Muscle layer of duodenum (tissue), 2 donors: Measurements from ENCODE around the gene PACS2.
"Not testable (repeated sequence)": the region's sequence is repeated elsewhere in the genome, so short reads cannot be mapped to it uniquely, and the experiment has no call there.

Experiments used
- H3K27ac ChIP-seq: one replicate; pipeline ENCODE4 v1.7.0; 2013; ENCODE audit warnings: mild to moderate bottlenecking, low read length
- H3K27me3 ChIP-seq: one replicate; pipeline ENCODE4 v1.7.0; 2013; ENCODE audit warnings: low read depth, mild to moderate bottlenecking, control low read depth, low read length
- H3K36me3 ChIP-seq, 2 donors: one replicate each; pipeline ENCODE4 v1.7.0; 2013; ENCODE audit warnings: low read length in 2 of 2, control low read depth in 1 of 2, mild to moderate bottlenecking in 1 of 2; ENCODE audit not compliant: insufficient read depth in 2 of 2, control insufficient read depth in 1 of 2
- H3K4me1 ChIP-seq, 2 donors: one replicate each; pipeline ENCODE4 v1.7.0; 2013; ENCODE audit warnings: low read length in 2 of 2, mild to moderate bottlenecking in 2 of 2, control low read depth in 1 of 2, moderate library complexity in 1 of 2; ENCODE audit not compliant: insufficient read depth in 2 of 2, control insufficient read depth in 1 of 2
- H3K4me3 ChIP-seq, 2 donors: one replicate each; pipeline ENCODE4 v1.7.0; 2013; ENCODE audit warnings: low read length in 2 of 2, low read depth in 1 of 2, mild to moderate bottlenecking in 1 of 2
- H3K9me3 ChIP-seq, 2 donors: one replicate each; pipeline ENCODE4 v1.7.0; 2013; ENCODE audit warnings: low read length in 2 of 2, control low read depth in 1 of 2, mild to moderate bottlenecking in 1 of 2; ENCODE audit not compliant: control insufficient read depth in 1 of 2
- donor health status: healthy.

Gene PACS2

DNA sequence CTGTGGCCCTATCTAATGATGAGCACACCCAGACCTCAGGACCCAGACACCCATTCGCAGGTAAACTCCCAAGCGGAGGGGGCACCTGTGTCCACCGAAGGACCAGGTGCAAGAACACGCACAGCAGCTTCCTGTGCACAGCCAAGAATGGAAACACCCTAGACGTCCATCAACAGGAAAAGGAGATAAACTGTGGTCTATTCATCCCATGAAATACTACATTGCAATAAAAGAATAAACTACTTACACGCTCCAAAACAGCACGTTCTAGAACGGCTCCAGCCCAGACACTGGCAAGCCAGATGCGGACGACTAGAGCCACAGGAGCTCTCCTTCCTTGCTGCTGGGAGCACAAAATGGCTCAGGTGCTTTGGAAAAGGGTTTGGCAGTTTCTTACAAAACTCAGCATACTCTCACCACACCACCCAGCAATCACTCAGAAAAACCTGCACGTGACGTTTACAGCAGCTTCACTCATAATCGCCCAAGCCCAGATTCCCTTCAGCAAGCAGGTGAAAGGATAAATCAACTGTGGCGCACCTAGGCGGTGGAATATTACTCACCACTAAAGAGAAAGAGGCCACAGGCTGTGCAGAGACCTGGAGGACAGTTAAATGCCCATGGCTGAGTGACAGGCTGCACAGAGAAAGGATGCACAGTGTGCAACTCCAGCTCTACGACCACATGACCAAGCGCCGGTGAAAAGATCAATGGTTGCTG lies 34.7 kb upstream of the PACS2 start:
- no peaks in the 10 kb centered on the region for H3K27me3 ChIP-seq

DNA sequence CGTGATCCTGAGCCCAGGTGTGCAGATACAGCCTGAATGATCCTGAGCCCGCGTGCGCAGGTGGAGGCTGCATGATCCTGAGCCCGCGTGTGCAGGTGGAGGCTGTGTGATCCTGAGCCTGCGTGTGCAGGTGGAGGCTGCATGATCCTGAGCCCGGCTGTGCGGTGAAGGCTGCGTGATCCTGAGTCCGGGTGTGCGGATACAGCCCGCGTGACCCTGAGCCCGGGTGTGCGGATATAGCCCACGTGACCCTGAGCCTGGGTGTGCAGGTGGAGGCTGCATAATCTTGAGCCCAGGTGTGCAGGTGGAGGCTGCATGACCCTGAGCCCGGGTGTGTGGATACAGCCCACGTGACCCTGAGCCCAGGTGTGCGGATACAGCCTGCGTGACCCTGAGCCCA lies 34.0 kb upstream of the PACS2 start:
- Histone ChIP-seq H3K27me3 (no peaks in the 10 kb centered on the region), H3K4me3 (no peak overlapping the region), H3K27ac (no peak overlapping the region), H3K9me3 (no peaks in the 10 kb centered on the region), H3K36me3 (peaks cover 0 to 6% of the 10 kb centered on the region in 2 donors), H3K4me1 (peaks cover 0 to 9% of the 10 kb centered on the region in 2 donors)

More for the DNA sequence above, 34.7 kb upstream of the PACS2 start:
- H3K27ac ChIP-seq: no peak overlapping the region
- peaks cover 0 to 6% of the 10 kb centered on the region in 2 donors for H3K36me3 ChIP-seq
- H3K4me1 ChIP-seq: peaks cover 0 to 9% of the 10 kb centered on the region in 2 donors
- H3K9me3 ChIP-seq: no peaks in the 10 kb centered on the region
- H3K4me3 ChIP-seq: no peak overlapping the region

DNA sequence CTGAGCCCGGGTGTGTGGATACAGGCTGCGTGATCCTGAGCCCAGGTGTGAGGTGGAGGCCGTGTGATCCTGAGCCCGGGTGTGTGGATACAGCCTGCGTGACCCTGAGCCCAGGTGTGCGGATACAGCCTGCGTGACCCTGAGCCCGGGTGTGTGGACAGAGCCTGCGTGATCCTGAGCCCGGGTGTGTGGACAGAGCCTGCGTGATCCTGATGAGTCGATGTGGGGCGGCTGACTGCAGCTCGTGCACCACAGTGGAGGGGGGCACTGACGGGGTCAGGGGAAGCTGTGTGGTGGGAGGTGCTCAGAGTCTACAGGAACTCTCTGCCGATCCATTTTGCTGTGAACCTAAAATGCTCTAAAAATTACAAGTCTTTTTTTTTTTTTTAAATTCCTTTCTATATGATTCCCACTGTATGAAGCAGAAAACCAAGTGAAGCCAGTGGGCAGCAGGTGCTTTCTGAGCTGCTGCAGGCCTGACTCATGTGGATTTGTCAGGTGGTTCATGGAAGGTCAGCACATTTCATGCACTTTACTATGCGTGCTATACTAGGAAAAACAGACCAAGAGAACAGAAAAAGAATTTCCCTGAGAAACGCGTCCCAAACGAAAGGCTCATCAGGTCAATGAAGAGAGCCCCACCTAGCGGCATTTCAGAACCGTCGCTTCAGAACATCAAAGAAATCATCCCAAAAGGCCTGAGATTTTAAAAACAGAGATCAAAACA lies 33.0 kb upstream of the PACS2 start:
- Histone ChIP-seq H3K36me3 (peaks cover 0 to 6% of the 10 kb centered on the region in 2 donors), H3K27ac (no peak overlapping the region), H3K4me1 (peaks cover 0 to 9% of the 10 kb centered on the region in 2 donors), H3K9me3 (no peaks in the 10 kb centered on the region), H3K4me3 (no peak overlapping the region), H3K27me3 (no peaks in the 10 kb centered on the region)

GRCh38 chr14:105282098-105282725 lies 32.3 kb upstream of the PACS2 start:
- no peak overlapping the region for H3K4me3 ChIP-seq
- no peaks in the 10 kb centered on the region for H3K9me3 ChIP-seq
- no peak overlapping the region for H3K27ac ChIP-seq
- H3K36me3 ChIP-seq: peaks cover 0 to 6% of the 10 kb centered on the region in 2 donors
- peaks cover 0 to 9% of the 10 kb centered on the region in 2 donors for H3K4me1 ChIP-seq
- H3K27me3 ChIP-seq: no peaks in the 10 kb centered on the region

DNA sequence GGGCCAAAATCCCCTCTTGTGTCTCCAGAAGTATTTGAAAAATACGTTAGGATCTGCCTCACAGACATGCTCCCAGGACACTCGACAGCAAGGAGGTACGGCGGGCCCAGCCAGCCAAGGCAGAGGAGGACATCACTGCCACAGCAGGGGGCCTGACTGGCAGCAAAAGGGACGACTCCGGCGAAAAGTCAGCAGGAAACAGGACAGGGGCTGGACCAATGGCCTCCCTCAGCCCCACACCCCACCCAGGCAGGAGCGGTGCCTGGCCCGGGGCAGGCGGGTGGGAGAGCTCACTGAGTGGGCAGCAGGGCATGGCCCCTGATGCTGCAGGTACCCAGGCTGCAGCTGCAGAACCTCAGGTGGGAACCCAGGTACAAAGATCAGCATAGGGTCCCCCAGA lies 31.5 kb upstream of the PACS2 start:
- H3K27ac ChIP-seq: no peak overlapping the region
- no peak overlapping the region for H3K4me3 ChIP-seq
- H3K9me3 ChIP-seq: no peaks in the 10 kb centered on the region
- peaks cover 0 to 6% of the 10 kb centered on the region in 2 donors for H3K36me3 ChIP-seq
- H3K4me1 ChIP-seq: peaks cover 0 to 9% of the 10 kb centered on the region in 2 donors
- H3K27me3 ChIP-seq: no peaks in the 10 kb centered on the region

DNA sequence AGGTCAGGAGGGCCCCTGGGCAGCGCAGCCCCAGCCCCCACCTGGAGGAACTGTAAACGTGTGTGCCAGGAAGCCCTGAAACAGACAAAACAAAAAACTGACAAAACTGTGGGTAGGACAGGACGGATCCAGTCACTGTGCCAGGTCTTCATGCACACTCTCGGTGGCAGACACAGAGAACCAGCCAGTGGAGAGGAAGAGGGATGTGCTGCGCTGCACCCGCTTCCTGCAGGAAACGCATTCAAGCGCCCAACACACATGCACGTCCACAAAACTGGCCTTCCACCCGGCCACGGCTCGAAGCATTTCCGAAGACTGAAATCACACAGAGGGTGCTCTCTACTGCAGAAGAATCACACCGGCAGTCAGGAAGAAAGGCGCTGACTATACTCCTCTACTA lies 30.6 kb upstream of the PACS2 start:
- H3K4me3 ChIP-seq: no peak overlapping the region
- no peak overlapping the region for H3K27ac ChIP-seq
- H3K36me3 ChIP-seq: peaks cover 0 to 6% of the 10 kb centered on the region in 2 donors
- H3K27me3 ChIP-seq: no peaks in the 10 kb centered on the region
- H3K9me3 ChIP-seq: no peaks in the 10 kb centered on the region
- H3K4me1 ChIP-seq: peaks cover 0 to 9% of the 10 kb centered on the region in 2 donors

- Histone ChIP-seq H3K9me3 (no peaks in the 10 kb centered on the region), H3K4me1 (peaks cover 0 to 9% of the 10 kb centered on the region in 2 donors), H3K27me3 (no peaks in the 10 kb centered on the region), H3K27ac (no peak overlapping the region), H3K36me3 (peaks cover 0 to 6% of the 10 kb centered on the region in 2 donors), H3K4me3 (no peak overlapping the region)
These were observed 29.4 kb upstream of the PACS2 start for GRCh38 chr14:105285174-105285573.

GRCh38 chr14:105286759-105287144 lies 27.8 kb upstream of the PACS2 start:
- Histone ChIP-seq H3K27me3 (no peaks in the 10 kb centered on the region), H3K27ac (no peak overlapping the region), H3K4me1 (peaks cover 0 to 2% of the 10 kb centered on the region in 2 donors), H3K9me3 (no peaks in the 10 kb centered on the region), H3K4me3 (no peak overlapping the region), H3K36me3 (peaks cover 0 to 6% of the 10 kb centered on the region in 2 donors)

GRCh38 chr14:105287249-105288102 lies 27.1 kb upstream of the PACS2 start:
- no peaks in the 10 kb centered on the region for H3K27me3 ChIP-seq
- peaks cover 0 to 6% of the 10 kb centered on the region in 2 donors for H3K36me3 ChIP-seq

GRCh38 chr14:105288936-105289335 lies 25.6 kb upstream of the PACS2 start:
- H3K4me1 ChIP-seq, H3K36me3 ChIP-seq, H3K27me3 ChIP-seq, H3K4me3 ChIP-seq, H3K9me3 ChIP-seq, H3K27ac ChIP-seq: not testable (repeated sequence)

More at GRCh38 chr14:105287249-105288102, 27.1 kb upstream of the PACS2 start:
- Histone ChIP-seq H3K4me1 (peaks cover 0 to 1% of the 10 kb centered on the region in 2 donors), H3K27ac (no peak overlapping the region), H3K4me3 (no peak overlapping the region), H3K9me3 (no peaks in the 10 kb centered on the region)
